ENCODE results near the gene WARS2. TPM values are rescaled to one million over a fixed set of nuclear protein-coding genes. Genes with fewer than 3 reads are reported as not detected.
"Not testable (repeated sequence)": the region's sequence is repeated elsewhere in the genome, so short reads cannot be mapped to it uniquely, and the experiment has no call there.

WARS2 gene
- total RNA-seq, 1 donor = 19.9 TPM

- DNase-seq (ENCODE audit: low read depth in 2 of 3, low spot score in 2 of 3) = peak in 2 of 3 donors; percentile 1 to 21
These were observed 569 bp upstream of the WARS2 start for GRCh38 chr1:119141020-119141424.

GRCh38 chr1:119139857-119140176 is 636 bp downstream of the WARS2 start:
- DNase-seq (ENCODE audit: low read depth in 2 of 3, low spot score in 2 of 3) = no peak

- DNase-seq (ENCODE audit: low read depth in 2 of 3, low spot score in 2 of 3) = peak in 1 of 3 donors; percentile 21
These were observed 1.1 kb downstream of the WARS2 start for GRCh38 chr1:119139403-119139802.

GRCh38 chr1:119136401-119136800 is 4.1 kb downstream of the WARS2 start:
- no peak for DNase-seq (ENCODE audit: low read depth in 2 of 3, low spot score in 2 of 3)

GRCh38 chr1:119133987-119134386 is 6.5 kb downstream of the WARS2 start:
- no peak for DNase-seq (ENCODE audit: low read depth in 2 of 3, low spot score in 2 of 3)

- DNase-seq (ENCODE audit: low read depth in 2 of 3, low spot score in 2 of 3) = no peak
These were observed 8.3 kb downstream of the WARS2 start for GRCh38 chr1:119132179-119132578.

GRCh38 chr1:119125874-119126273 is 14.6 kb downstream of the WARS2 start:
- DNase-seq (ENCODE audit: low read depth in 2 of 3, low spot score in 2 of 3) = no peak

- no peak for DNase-seq (ENCODE audit: low read depth in 2 of 3, low spot score in 2 of 3)
These were observed 15.7 kb downstream of the WARS2 start for GRCh38 chr1:119124764-119125163.

- not testable (repeated sequence) for DNase-seq (ENCODE audit: low read depth in 2 of 3, low spot score in 2 of 3)
These were observed 18.6 kb downstream of the WARS2 start for GRCh38 chr1:119121872-119122271.

GRCh38 chr1:119116725-119117124 is 23.7 kb downstream of the WARS2 start:
- no peak for DNase-seq (ENCODE audit: low read depth in 2 of 3, low spot score in 2 of 3)

- DNase-seq (ENCODE audit: low read depth in 2 of 3, low spot score in 2 of 3) = no peak
These were observed 24.7 kb downstream of the WARS2 start for GRCh38 chr1:119115736-119116135.

GRCh38 chr1:119115311-119115710 is 25.1 kb downstream of the WARS2 start:
- no peak for DNase-seq (ENCODE audit: low read depth in 2 of 3, low spot score in 2 of 3)

- no peak for DNase-seq (ENCODE audit: low read depth in 2 of 3, low spot score in 2 of 3)
These were observed 25.7 kb downstream of the WARS2 start for GRCh38 chr1:119114786-119115185.

GRCh38 chr1:119112791-119113190 is 27.7 kb downstream of the WARS2 start:
- DNase-seq (ENCODE audit: low read depth in 2 of 3, low spot score in 2 of 3) = no peak

- DNase-seq (ENCODE audit: low read depth in 2 of 3, low spot score in 2 of 3) = no peak
These were observed 28.2 kb downstream of the WARS2 start for GRCh38 chr1:119112244-119112643.

- no peak for DNase-seq (ENCODE audit: low read depth in 2 of 3, low spot score in 2 of 3)
These were observed 31.5 kb downstream of the WARS2 start for GRCh38 chr1:119108988-119109387.

- DNase-seq (ENCODE audit: low read depth in 2 of 3, low spot score in 2 of 3) = no peak
These were observed 36.7 kb downstream of the WARS2 start for GRCh38 chr1:119103764-119104163.

- no peak for DNase-seq (ENCODE audit: low read depth in 2 of 3, low spot score in 2 of 3)
These were observed 38.4 kb downstream of the WARS2 start for GRCh38 chr1:119102051-119102450.

- DNase-seq (ENCODE audit: low read depth in 2 of 3, low spot score in 2 of 3) = no peak
These were observed 38.9 kb downstream of the WARS2 start for GRCh38 chr1:119101563-119101962.

GRCh38 chr1:119099775-119100174 is 40.7 kb downstream of the WARS2 start:
- no peak for DNase-seq (ENCODE audit: low read depth in 2 of 3, low spot score in 2 of 3)

- no peak for DNase-seq (ENCODE audit: low read depth in 2 of 3, low spot score in 2 of 3)
These were observed 43.1 kb downstream of the WARS2 start for GRCh38 chr1:119097380-119097779.

- no peak for DNase-seq (ENCODE audit: low read depth in 2 of 3, low spot score in 2 of 3)
These were observed 46.7 kb downstream of the WARS2 start for GRCh38 chr1:119093721-119094120.

- DNase-seq (ENCODE audit: low read depth in 2 of 3, low spot score in 2 of 3) = no peak
These were observed 48.8 kb downstream of the WARS2 start for GRCh38 chr1:119091618-119092017.

- no peak for DNase-seq (ENCODE audit: low read depth in 2 of 3, low spot score in 2 of 3)
These were observed 50.2 kb downstream of the WARS2 start for GRCh38 chr1:119090250-119090649.

Data from hematopoietic multipotent progenitor cell (in vitro differentiated cells).